Heart right ventricle (tissue), 16 donors: ENCODE measurements around the gene DHTKD1. TPM values are rescaled to one million over a fixed set of nuclear protein-coding genes. Genes with fewer than 3 reads are reported as not detected.
"Not testable (repeated sequence)": the region's sequence is repeated elsewhere in the genome, so short reads cannot be mapped to it uniquely, and the experiment has no call there.

ENCODE experiments used
- ATAC-seq, 8 donors: fragments of 200-7000 bp; cut with Tn5 transposase; one replicate each; pipeline ENCODE4 v1.9.1; 2020; ENCODE audit warnings: mild to moderate bottlenecking in 8 of 8, moderate library complexity in 8 of 8, moderate number of reproducible peaks in 1 of 8
- DNase-seq, 2 donors: peaks; one replicate each; pipeline ENCODE4 v3.0.0-alpha.2; 2020
- H3K27ac ChIP-seq, 10 donors: fragments of 200-600 bp; sonication (generic) in 2 of 10; one replicate each; pipeline versions ENCODE4 v1.5.0 to v1.8.0; 2020 to 2022; ENCODE audit warnings: mild to moderate bottlenecking in 3 of 10
- H3K27me3 ChIP-seq, 7 donors: fragments of 200-600 bp; one replicate each; pipeline ENCODE4 v1.8.0; 2021 to 2022; ENCODE audit warnings: mild to moderate bottlenecking in 2 of 7
- H3K36me3 ChIP-seq, 9 donors: fragments of 200-600 bp; sonication (generic) in 1 of 9; one replicate each; pipeline versions ENCODE4 v1.5.0 to v1.8.0; 2020 to 2022; ENCODE audit warnings: mild to moderate bottlenecking in 2 of 9
- H3K4me1 ChIP-seq, 9 donors: fragments of 200-600 bp; sonication (generic) in 1 of 9; one replicate each; pipeline versions ENCODE4 v1.5.0 to v1.8.0; 2020 to 2022; ENCODE audit warnings: mild to moderate bottlenecking in 4 of 9
- H3K4me3 ChIP-seq, 10 donors: fragments of 200-600 bp; sonication (generic) in 2 of 10; one replicate each; pipeline versions ENCODE4 v1.5.0 to v1.8.0; 2020 to 2022; ENCODE audit warnings: mild to moderate bottlenecking in 7 of 10, moderate library complexity in 2 of 10
- H3K9me3 ChIP-seq, 11 donors: fragments of 200-600 bp in 10 of 11; sonication (generic) in 2 of 11; one replicate each; pipeline versions ENCODE4 v1.5.0 to v1.8.0; 2013 to 2022; ENCODE audit warnings: mild to moderate bottlenecking in 2 of 11, control low read depth in 1 of 11, moderate library complexity in 1 of 11
- WGBS, 2 donors: extraction: QIAGEN DNeasy Blood & Tissue Kit; methylation state at CpG; one replicate each; pipeline ENCODE4 v1.1.7; 2013; ENCODE audit warnings: inconsistent platforms in 1 of 2; 5-methylcytosine and 5-hydroxymethylcytosine counted together
- intact Hi-C, 10 donors: fragments of 100-400 bp; cut with DNase I; formaldehyde crosslinking; loops; one replicate each; pipeline versions ENCODE4 v1.11.1 to v1.14.2; 2022
- polyA plus RNA-seq, 2 donors: library from polyadenylated mRNA; stranded (reverse); fragments of 200-250 nt; gene quantifications; one replicate each; pipeline ENCODE4 v1.2.3, GENCODE V29; 2013
- total RNA-seq, 10 donors: library from RNA; stranded (reverse); fragmentation: NEBNext Ultra II Directional in 3 of 10; extraction: Animal tissue kit (Norgen Biotek cat#: 25700) in 3 of 10; gene quantifications; one replicate each; pipeline versions ENCODE4 v1.2.1 to v1.2.4, GENCODE V29; 2021 to 2023
- TF ChIP-seq, protein P1 (sequence below), 9 donors: fragments of 200-600 bp; sonication (generic) in 2 of 9; IDR thresholded peaks; one replicate each; pipeline versions ENCODE4 v1.5.0 to v1.8.0; 2021 to 2022; ENCODE audit warnings: antibody characterized with exemption in 9 of 9, mild to moderate bottlenecking in 5 of 9, moderate library complexity in 1 of 9
- donor health status: Arrhythmogenic right ventricular cardiomyopathy.
- donor health status: ischemic (EF 13 %, LVEDD 7.1; RV severe dilation, severe dysfunction).
- donor health status: healthy with polysubstance abuse.
- donor health status: DM: no; HTN: yes; CAD: no.
- donor health status: DM: no; HTN: no; CAD: no.
- donor health status: ischemic (EF 25% LVEDD 6.9; RV normal size, moderate dysfunction).
- donor health status: ischemic (EF 25% LVEDD 5.7; RV mildly dilated, moderate dysfunction).
- donor health status: healthy.
- donor health status: DM: yes; HTN: yes; CAD: no.
- donor health status: Ischemic cardiomyopathy.
- donor health status: ischemic (EF 35%, LVEDD 5.7; RV mildly dilated, moderate dysfunction).
- donor health status: nonischemic (EF 11% LVEDD 7.7; RV severe dilation, severe dysfunction).
- donor health status: DM: yes; HTN: yes; CAD: no.
- donor health status: PGD.
- donor health status: ischemic (EF 29% LVEDD 5.4; RV normal size, mild dysfunction).
- donor health status: nonischemic (EF 23%, LVEDD 6.1; RV moderate dilation, normal function).

The DHTKD1 gene
- total and polyA plus RNA-seq, 12 donors = 10.8 to 44.0 (median 30.7) TPM

DNA sequence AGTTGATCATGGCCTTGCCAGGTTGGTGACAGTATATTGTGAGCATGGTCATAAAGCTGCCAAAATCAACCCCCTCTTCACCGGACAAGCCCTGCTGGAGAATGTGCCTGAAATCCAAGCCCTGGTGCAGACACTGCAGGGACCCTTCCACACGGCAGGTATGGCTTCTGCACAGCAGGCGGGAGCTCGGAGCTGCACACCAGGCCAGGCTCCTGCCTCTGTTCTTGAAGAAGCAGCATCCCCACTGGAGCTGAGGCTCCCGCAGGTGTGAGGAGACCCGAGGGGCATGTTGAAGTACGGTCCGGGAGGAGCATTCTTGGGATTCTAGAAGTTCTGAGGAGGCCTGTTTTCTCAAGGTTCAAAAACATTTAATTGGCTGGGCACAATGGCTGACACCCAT is 12.7 kb downstream of the DHTKD1 start:
- intact Hi-C loops = no loop called here
- H3K4me1 ChIP-seq = no peaks in the 10 kb centered on the region
- peaks cover 0 to 66% (median 14%) of the 10 kb centered on the region in 9 donors for H3K36me3 ChIP-seq
- WGBS, 2 donors = 88 to 95% methylated on average over 8 of the region's 8 CpGs
- DNase-seq = no peak
- TF ChIP-seq, protein P1, sequence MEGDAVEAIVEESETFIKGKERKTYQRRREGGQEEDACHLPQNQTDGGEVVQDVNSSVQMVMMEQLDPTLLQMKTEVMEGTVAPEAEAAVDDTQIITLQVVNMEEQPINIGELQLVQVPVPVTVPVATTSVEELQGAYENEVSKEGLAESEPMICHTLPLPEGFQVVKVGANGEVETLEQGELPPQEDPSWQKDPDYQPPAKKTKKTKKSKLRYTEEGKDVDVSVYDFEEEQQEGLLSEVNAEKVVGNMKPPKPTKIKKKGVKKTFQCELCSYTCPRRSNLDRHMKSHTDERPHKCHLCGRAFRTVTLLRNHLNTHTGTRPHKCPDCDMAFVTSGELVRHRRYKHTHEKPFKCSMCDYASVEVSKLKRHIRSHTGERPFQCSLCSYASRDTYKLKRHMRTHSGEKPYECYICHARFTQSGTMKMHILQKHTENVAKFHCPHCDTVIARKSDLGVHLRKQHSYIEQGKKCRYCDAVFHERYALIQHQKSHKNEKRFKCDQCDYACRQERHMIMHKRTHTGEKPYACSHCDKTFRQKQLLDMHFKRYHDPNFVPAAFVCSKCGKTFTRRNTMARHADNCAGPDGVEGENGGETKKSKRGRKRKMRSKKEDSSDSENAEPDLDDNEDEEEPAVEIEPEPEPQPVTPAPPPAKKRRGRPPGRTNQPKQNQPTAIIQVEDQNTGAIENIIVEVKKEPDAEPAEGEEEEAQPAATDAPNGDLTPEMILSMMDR (IDR thresholded peaks at IDR 0.05) = no peak
- H3K9me3 ChIP-seq = no peaks in the 10 kb centered on the region
- no peak overlapping the region for H3K27ac ChIP-seq
- H3K4me3 ChIP-seq = no peak overlapping the region
- no peak for ATAC-seq
- H3K27me3 ChIP-seq = no peaks in the 10 kb centered on the region

DNA sequence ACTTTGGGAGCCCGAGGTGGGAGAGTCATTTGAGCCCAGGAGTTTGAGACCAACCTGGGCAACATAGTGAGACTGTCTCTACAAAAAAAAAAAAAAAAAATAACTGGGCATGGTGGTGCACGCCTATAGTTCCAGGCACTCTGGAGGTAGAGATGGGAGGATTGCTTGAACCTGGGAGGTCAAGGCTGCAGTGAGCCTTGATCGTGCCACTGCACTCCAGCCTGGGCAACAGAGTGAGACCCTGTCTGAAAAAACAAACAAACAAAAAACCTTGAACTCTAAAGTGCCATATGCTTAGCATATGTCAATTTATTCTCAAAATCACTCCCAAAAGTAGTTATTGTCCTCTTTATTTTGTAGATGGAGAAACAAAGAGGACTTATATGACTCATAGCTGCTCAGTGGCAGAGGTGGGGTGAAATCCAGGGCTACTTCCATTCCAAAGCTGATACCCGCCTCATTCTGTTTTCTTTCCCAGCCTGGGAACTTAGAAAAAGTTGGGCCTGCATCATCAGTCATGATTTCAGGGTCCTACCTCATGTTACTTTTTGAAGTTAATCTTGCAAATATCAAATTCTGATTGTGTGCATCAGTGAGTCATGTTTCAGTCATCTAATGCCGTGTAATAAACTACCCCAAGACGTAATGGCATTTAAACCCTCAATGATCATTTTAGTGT is 13.3 kb downstream of the DHTKD1 start:
- H3K4me3 ChIP-seq = no peak overlapping the region
- H3K9me3 ChIP-seq = no peaks in the 10 kb centered on the region
- DNase-seq (no peak), ATAC-seq (no peak)
- intact Hi-C loops = no loop called here
- peaks cover 0 to 71% (median 20%) of the 10 kb centered on the region in 9 donors for H3K36me3 ChIP-seq
- WGBS, 2 donors = 91 to 96% methylated on average over 6 of the region's 6 CpGs
- TF ChIP-seq, protein P1 (IDR thresholded peaks at IDR 0.05) = no peak
- H3K4me1 ChIP-seq = no peaks in the 10 kb centered on the region
- H3K27ac ChIP-seq = no peak overlapping the region
- H3K27me3 ChIP-seq = no peaks in the 10 kb centered on the region

DNA sequence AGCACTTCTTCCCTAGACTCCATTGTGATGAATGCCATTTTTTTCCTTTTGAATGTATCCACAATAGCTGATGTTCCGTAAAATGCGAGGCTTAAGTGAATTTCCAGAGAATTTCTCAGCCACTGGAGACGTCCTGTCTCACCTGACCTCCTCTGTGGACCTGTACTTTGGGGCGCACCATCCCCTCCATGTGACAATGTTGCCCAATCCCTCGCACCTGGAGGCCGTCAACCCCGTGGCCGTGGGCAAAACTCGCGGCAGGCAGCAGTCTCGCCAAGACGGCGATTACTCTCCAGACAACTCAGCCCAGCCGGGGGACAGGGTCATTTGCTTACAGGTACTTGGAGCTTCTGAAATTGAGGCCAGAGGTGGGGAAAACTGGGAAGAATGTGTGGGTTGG is 20.2 kb downstream of the DHTKD1 start:
- DNase-seq = no peak
- H3K27ac ChIP-seq = no peak overlapping the region
- no peaks in the 10 kb centered on the region for H3K27me3 ChIP-seq
- H3K36me3 ChIP-seq = peaks cover 0 to 97% (median 47%) of the 10 kb centered on the region in 9 donors
- H3K4me1 ChIP-seq = no peaks in the 10 kb centered on the region
- TF ChIP-seq, protein P1 (IDR thresholded peaks at IDR 0.05) = no peak
- WGBS, 2 donors = 96% methylated on average over 14 of the region's 14 CpGs
- intact Hi-C loops = no loop called here
- no peak for ATAC-seq
- H3K4me3 ChIP-seq = no peak overlapping the region
- H3K9me3 ChIP-seq = no peaks in the 10 kb centered on the region

- WGBS, 2 donors = 94 to 98% methylated on average over 4 of the region's 4 CpGs
- intact Hi-C loops = no loop called here
- Histone ChIP-seq H3K27me3 (no peaks in the 10 kb centered on the region), H3K4me3 (no peak overlapping the region), H3K4me1 (no peaks in the 10 kb centered on the region), H3K36me3 (peaks cover 0 to 97% (median 46%) of the 10 kb centered on the region in 9 donors), H3K9me3 (no peaks in the 10 kb centered on the region), H3K27ac (no peak overlapping the region)
- DNase-seq = no peak
- no peak for ATAC-seq
- TF ChIP-seq, protein P1 (IDR thresholded peaks at IDR 0.05) = no peak
Measured at GRCh38 chr10:12091421-12091820, 22.7 kb downstream of the DHTKD1 start.

DNA sequence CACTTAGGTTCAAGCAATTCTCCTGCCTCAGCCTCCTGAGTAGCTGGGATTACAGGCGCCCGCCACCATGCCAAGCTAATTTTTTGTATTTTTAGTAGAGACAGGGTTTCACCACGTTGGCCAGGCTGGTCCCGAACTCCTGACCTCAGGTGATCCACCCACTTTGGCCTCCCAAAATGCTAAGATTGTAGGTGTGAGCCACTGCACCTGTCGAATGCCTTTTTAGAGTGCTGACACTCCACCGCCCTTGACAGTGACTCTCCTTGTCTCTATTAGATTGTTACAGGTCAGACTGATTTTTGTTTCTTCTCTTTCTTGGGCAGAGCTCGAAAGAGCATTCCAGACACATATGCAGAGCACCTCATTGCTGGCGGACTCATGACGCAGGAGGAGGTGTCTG is 28.6 kb downstream of the DHTKD1 start:
- ATAC-seq, H3K4me3 ChIP-seq, H3K9me3 ChIP-seq, DNase-seq, H3K27ac ChIP-seq, H3K27me3 ChIP-seq, intact Hi-C loops, H3K4me1 ChIP-seq: not testable (repeated sequence)
- H3K36me3 ChIP-seq = peaks cover 0 to 96% (median 51%) of the 10 kb centered on the region in 9 donors
- WGBS, 2 donors = 93 to 94% methylated on average over 9 of the region's 9 CpGs
